ENCODE results near the gene MAP2. TPM values are rescaled to one million over a fixed set of nuclear protein-coding genes. Genes with fewer than 3 reads are reported as not detected.

The MAP2 gene
- total and polyA plus RNA-seq, 2 experiments from 2014 or later: 2.9 to 4.4 TPM

- Histone ChIP-seq H3K27me3 (ENCODE audit: insufficient read depth) (no peaks in the 10 kb centered on the region), H3K36me3 (ENCODE audit: insufficient read depth) (no peaks in the 10 kb centered on the region), H3K4me1 (ENCODE audit: insufficient read depth) (no peaks in the 10 kb centered on the region), H4K20me1 (replicated peaks; ENCODE audit: insufficient read depth) (no peaks in the 10 kb centered on the region), H3K9me2 (ENCODE audit: insufficient read depth) (peaks cover 9% of the 10 kb centered on the region), H3K79me2 (replicated peaks; ENCODE audit: insufficient read depth) (no peaks in the 10 kb centered on the region), H3K27ac (ENCODE audit: low read depth) (no peak overlapping the region), H2AFZ (no peak overlapping the region), H3F3A (replicated peaks; ENCODE audit: low read depth) (no peaks in the 10 kb centered on the region), H3K4me3 (no peak overlapping the region), H3K4me2 (no peak overlapping the region)
- H3K27me3 Mint-ChIP-seq (ENCODE audit: insufficient read depth, low read depth, poor library complexity): no peaks in the 10 kb centered on the region
- no peaks in the 10 kb centered on the region for H3K36me3 Mint-ChIP-seq (ENCODE audit: low read depth)
- ATAC-seq (no peak), DNase-seq (ENCODE audit: low spot score) (no peak)
- TF ChIP-seq EZH2 (IDR thresholded peaks at IDR 0.05; ENCODE audit: low read depth, unreplicated experiment) (no peak), ZNF462 (CRISPR knock-in tag; IDR thresholded peaks at IDR 0.05) (no peak), ZNF114 (CRISPR knock-in tag; IDR thresholded peaks at IDR 0.05) (no peak)
- H3K27ac Mint-ChIP-seq: no peak overlapping the region
- H3K4me3 Mint-ChIP-seq: no peak overlapping the region
- no peaks in the 10 kb centered on the region for H3K9me3 Mint-ChIP-seq
- H3K4me1 Mint-ChIP-seq: 0 out of 3 replicates have a peak, but pooled peaks cover 2% of the 10 kb centered on the region
Measured at GRCh38 chr2:209727077-209727476, 303.2 kb downstream of the MAP2 start.

- Mint-ChIP-seq H3K36me3 (ENCODE audit: low read depth) (no peaks in the 10 kb centered on the region), H3K4me1 (no peaks in the 10 kb centered on the region), H3K27ac (no peak overlapping the region), H3K27me3 (ENCODE audit: insufficient read depth, low read depth, poor library complexity) (no peaks in the 10 kb centered on the region), H3K9me3 (no peaks in the 10 kb centered on the region), H3K4me3 (no peak overlapping the region)
- Histone ChIP-seq H4K20me1 (replicated peaks; ENCODE audit: insufficient read depth) (no peaks in the 10 kb centered on the region), H3K4me1 (ENCODE audit: insufficient read depth) (no peaks in the 10 kb centered on the region), H3K4me3 (no peak overlapping the region), H3K4me2 (no peak overlapping the region), H3K9me2 (ENCODE audit: insufficient read depth) (no peaks in the 10 kb centered on the region), H2AFZ (no peak overlapping the region), H3K36me3 (ENCODE audit: insufficient read depth) (no peaks in the 10 kb centered on the region), H3K27me3 (ENCODE audit: insufficient read depth) (no peaks in the 10 kb centered on the region), H3K79me2 (replicated peaks; ENCODE audit: insufficient read depth) (no peaks in the 10 kb centered on the region), H3F3A (replicated peaks; ENCODE audit: low read depth) (no peaks in the 10 kb centered on the region), H3K27ac (ENCODE audit: low read depth) (no peak overlapping the region)
- DNase-seq (ENCODE audit: low spot score) (no peak), ATAC-seq (no peak)
- TF ChIP-seq NANOG (IDR thresholded peaks at IDR 0.05; ENCODE audit: borderline replicate concordance): no peak
- no peak for TF ChIP-seq POLR2AphosphoS5 (IDR thresholded peaks at IDR 0.05; ENCODE audit: low read depth)
- no peak for TF ChIP-seq JUNB (IDR thresholded peaks at IDR 0.05; ENCODE audit: unreplicated experiment)
- no peak for TF ChIP-seq STAT1 (IDR thresholded peaks at IDR 0.05; ENCODE audit: unreplicated experiment)
- TF ChIP-seq CTCF (conservative IDR thresholded peaks at IDR 0.05; ENCODE audit: low read depth in 2 of 2): no peak
- TF ChIP-seq ZNF331 (CRISPR knock-in tag; IDR thresholded peaks at IDR 0.05; ENCODE audit: low read depth): no peak
- TF ChIP-seq CREB1 (CRISPR knock-in tag; IDR thresholded peaks at IDR 0.05; ENCODE audit: low read depth): no peak
- TF ChIP-seq EZH2 (IDR thresholded peaks at IDR 0.05; ENCODE audit: low read depth, unreplicated experiment): no peak
- TF ChIP-seq REST (IDR thresholded peaks at IDR 0.05; ENCODE audit: unreplicated experiment): no peak
- no peak for TF ChIP-seq EZH2phosphoT487 (IDR thresholded peaks at IDR 0.05; ENCODE audit: unreplicated experiment)
Measured at GRCh38 chr2:209734805-209735204, 311.0 kb downstream of the MAP2 start.

Measured in GM23338 (cell line).